Measurements from ENCODE around the gene TDRKH.

The TDRKH gene

GRCh38 chr1:151790071-151790939 is at the start of gene TDRKH:
Gene TDRKH (minus strand): TSS chr1:151790500. CDS start chr1:151783022, 7,478 bp downstream.
- DNase-seq = peak; percentile 98

GRCh38 chr1:151839457-151840403 is 49.4 kb upstream of the TDRKH start, which contains the start of gene C2CD4D:
Gene C2CD4D (minus strand): TSS chr1:151839820. CDS start chr1:151838989, 831 bp downstream.
- peak; percentile 60 for DNase-seq

GRCh38 chr1:151839082-151839412 is 48.7 kb upstream of the TDRKH start:
- no peak for DNase-seq

GRCh38 chr1:151838222-151839081 is 48.2 kb upstream of the TDRKH start:
- no peak for DNase-seq

- DNase-seq = no peak
Observed at GRCh38 chr1:151837884-151838221, 47.6 kb upstream of the TDRKH start.

GRCh38 chr1:151837197-151837596 is 46.9 kb upstream of the TDRKH start:
- peak; percentile 49 for DNase-seq

GRCh38 chr1:151835596-151835995 is 45.3 kb upstream of the TDRKH start:
- DNase-seq = no peak

GRCh38 chr1:151834239-151834638 is 43.9 kb upstream of the TDRKH start:
- no peak for DNase-seq

- DNase-seq = no peak
Observed at GRCh38 chr1:151833172-151833900, 43.0 kb upstream of the TDRKH start.

GRCh38 chr1:151832318-151832980 is 42.1 kb upstream of the TDRKH start:
- DNase-seq = no peak

- no peak for DNase-seq
Observed at GRCh38 chr1:151831605-151832004, 41.3 kb upstream of the TDRKH start, which contains the start of gene RORC. Gene RORC (minus strand): TSS chr1:151831802. CDS start chr1:151831764, 38 bp downstream.

- DNase-seq = no peak
Observed at GRCh38 chr1:151831256-151831591, 40.9 kb upstream of the TDRKH start.

GRCh38 chr1:151830055-151830454 is 39.8 kb upstream of the TDRKH start:
- no peak for DNase-seq

GRCh38 chr1:151829352-151830046 is 39.2 kb upstream of the TDRKH start:
- DNase-seq = no peak

- no peak for DNase-seq
Observed at GRCh38 chr1:151828921-151829320, 38.6 kb upstream of the TDRKH start.

GRCh38 chr1:151827853-151828252 is 37.6 kb upstream of the TDRKH start:
- DNase-seq = no peak

GRCh38 chr1:151825751-151826660 is 35.7 kb upstream of the TDRKH start:
- no peak for DNase-seq

GRCh38 chr1:151825204-151825603 is 34.9 kb upstream of the TDRKH start:
- no peak for DNase-seq

- no peak for DNase-seq
Observed at GRCh38 chr1:151823175-151823574, 32.9 kb upstream of the TDRKH start.

GRCh38 chr1:151822404-151822803 is 32.1 kb upstream of the TDRKH start:
- no peak for DNase-seq
